ENCODE data around the gene RCVRN.
A peak's percentile ranks its signal among the peaks of the same experiment; 100 is the strongest.

- TF ChIP-seq POLR2A (IDR thresholded peaks at IDR 0.05) = no peak
- TF ChIP-seq CTCF (IDR thresholded peaks at IDR 0.05) = peak in 3 of 4 experiments; percentile 32 to 47 (median 36)
These were observed 23.7 kb upstream of the RCVRN start for GRCh38 chr17:9928601-9929333.

Measured in uterus (tissue), 2 donors.